Measurements from ENCODE around the gene RHOBTB3. TPM values are rescaled to one million over a fixed set of nuclear protein-coding genes. Genes with fewer than 3 reads are reported as not detected.

RHOBTB3 gene
- total RNA-seq, 4 donors from 2014 or later = 40.1 to 134 (median 86.9) TPM

DNA sequence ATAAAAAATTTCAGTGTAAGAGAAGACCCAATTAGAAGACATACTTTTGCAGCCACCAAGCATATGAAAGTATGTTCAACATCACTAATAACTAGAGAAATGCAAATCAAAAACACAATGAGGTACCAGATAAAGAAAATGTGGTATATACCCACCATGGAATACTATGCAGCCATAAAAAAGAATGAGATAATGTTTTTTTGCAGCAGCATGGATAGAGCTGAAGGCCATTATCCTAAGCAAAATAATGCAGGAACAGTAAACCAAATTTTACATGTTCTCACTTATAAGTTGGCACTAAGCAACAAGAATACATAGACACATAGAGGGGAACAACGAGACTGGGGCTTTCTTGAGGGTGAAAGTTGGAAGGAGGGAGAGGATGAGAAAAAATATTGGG, 41.5 kb upstream of the RHOBTB3 start:
- Histone ChIP-seq H3K36me3 (no peaks in the 10 kb centered on the region), H3K27ac (no peak overlapping the region), H3K27me3 (no peaks in the 10 kb centered on the region), H3K9me3 (no peaks in the 10 kb centered on the region), H3K4me3 (no peak overlapping the region), H3K4me1 (no peaks in the 10 kb centered on the region)
- intact Hi-C loops (cut with DNase I; ENCODE audit: low total_unique reads) (no loop called here), in situ Hi-C loops (cut with MboI; ENCODE audit: low sequenced_read_pairs in 4 of 4) (no loop called here)
- TF ChIP-seq CTCF (IDR thresholded peaks at IDR 0.05 in 4 of 5, conservative IDR thresholded peaks at IDR 0.05 in 1 of 5) = no peak
- no peak for TF ChIP-seq POLR2A (IDR thresholded peaks at IDR 0.05)
- DNase-seq = no peak
- no peak for ATAC-seq

DNA sequence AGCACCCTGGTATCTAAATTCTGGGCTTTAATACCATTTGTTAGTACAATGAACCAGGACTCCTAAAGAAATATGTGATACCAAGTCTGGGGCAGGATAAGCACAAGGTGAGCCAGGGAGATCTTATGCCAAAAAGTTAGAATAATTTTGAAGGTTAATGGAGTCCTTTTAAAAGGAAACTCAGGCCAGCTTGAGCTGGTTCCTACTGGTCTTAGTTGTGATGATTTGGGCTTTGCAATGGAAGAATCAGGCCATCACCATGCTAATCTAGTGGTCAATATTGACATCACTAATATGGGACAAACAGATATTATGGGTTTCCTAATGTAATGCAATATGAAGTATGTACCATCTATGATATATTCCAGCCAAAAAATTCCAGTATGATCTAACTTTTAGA, 40.8 kb upstream of the RHOBTB3 start:
- Histone ChIP-seq H3K4me3 (no peak overlapping the region), H3K27ac (no peak overlapping the region), H3K27me3 (no peaks in the 10 kb centered on the region), H3K4me1 (no peaks in the 10 kb centered on the region), H3K9me3 (no peaks in the 10 kb centered on the region), H3K36me3 (no peaks in the 10 kb centered on the region)
- intact Hi-C loops (cut with DNase I; ENCODE audit: low total_unique reads) = no loop called here
- ATAC-seq (no peak), DNase-seq (no peak)
- in situ Hi-C loops (cut with MboI; ENCODE audit: low sequenced_read_pairs in 4 of 4) = no loop called here
- TF ChIP-seq CTCF (IDR thresholded peaks at IDR 0.05 in 4 of 5, conservative IDR thresholded peaks at IDR 0.05 in 1 of 5) (no peak), POLR2A (IDR thresholded peaks at IDR 0.05) (no peak)

DNA sequence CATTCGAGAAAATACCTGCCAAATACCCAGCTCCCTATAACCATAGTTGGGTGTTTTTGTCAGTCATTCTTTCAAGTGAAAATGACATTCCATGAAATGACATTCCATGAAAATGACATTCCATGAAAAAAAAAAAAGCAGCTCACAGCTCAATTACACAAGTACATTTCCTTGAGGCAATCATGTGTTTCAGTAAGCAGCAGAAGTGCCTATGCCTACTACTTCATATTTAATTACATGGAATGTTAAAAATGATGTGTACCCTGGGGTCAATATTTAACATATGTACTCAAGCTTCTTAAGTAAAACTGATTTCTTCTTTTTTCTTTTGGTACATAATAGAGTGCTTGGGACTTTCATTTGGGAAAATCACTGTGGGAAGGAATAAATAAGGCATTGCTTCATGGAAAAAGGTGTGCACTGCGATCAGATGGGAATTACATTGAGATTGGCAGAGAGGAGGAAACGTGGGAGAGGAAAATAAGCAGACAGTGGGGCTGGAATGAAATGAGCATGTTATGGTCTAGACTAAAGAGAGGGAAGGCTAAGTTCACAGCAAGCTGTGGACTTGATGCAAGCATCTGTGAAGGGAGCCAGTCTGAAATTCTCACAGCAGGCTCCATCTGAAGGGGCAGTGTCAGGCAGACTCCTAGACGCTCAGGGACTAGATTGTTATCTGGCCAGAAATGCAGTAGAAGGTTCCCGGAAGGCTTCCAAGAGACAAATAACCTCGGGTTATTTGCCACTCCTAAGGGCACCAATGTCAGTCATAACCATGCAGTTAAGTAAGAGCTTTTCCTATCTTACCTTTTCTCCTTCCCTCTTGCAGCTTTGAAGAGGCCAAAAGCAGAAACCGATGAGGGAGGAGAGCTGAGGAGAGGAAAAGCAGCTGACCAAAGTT, 33.1 kb upstream of the RHOBTB3 start:
- Histone ChIP-seq H3K27me3 (no peaks in the 10 kb centered on the region), H3K9me3 (no peaks in the 10 kb centered on the region), H3K4me1 (no peaks in the 10 kb centered on the region), H3K27ac (no peak overlapping the region), H3K4me3 (no peak overlapping the region), H3K36me3 (no peaks in the 10 kb centered on the region)
- TF ChIP-seq POLR2A (IDR thresholded peaks at IDR 0.05) (no peak), CTCF (IDR thresholded peaks at IDR 0.05 in 4 of 5, conservative IDR thresholded peaks at IDR 0.05 in 1 of 5) (no peak)
- ATAC-seq = no peak
- intact Hi-C loops (cut with DNase I; ENCODE audit: low total_unique reads) = no loop called here
- in situ Hi-C loops (cut with MboI; ENCODE audit: low sequenced_read_pairs in 4 of 4) = no loop called here
- no peak for DNase-seq

DNA sequence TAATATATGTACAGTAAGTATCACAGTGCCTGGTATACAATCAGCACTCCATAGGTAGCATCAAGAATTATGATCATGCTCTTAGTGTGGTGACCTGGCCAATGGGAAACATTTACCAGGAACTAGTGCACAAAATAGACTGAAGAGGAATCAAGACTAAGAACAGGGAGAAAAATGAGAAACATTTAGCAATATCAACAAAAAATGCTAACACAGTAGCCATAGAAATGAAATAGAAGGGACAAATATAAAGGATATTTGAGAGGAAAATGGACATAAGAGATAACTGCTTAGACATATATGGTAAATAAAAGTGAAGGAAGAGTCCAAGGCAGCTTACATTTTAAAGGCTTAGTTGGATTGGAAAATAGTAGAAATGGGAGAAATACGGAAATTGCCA, 31.8 kb upstream of the RHOBTB3 start:
- intact Hi-C loops (cut with DNase I; ENCODE audit: low total_unique reads) = no loop called here
- ATAC-seq = no peak
- in situ Hi-C loops (cut with MboI; ENCODE audit: low sequenced_read_pairs in 4 of 4) = no loop called here
- no peak for TF ChIP-seq CTCF (IDR thresholded peaks at IDR 0.05 in 4 of 5, conservative IDR thresholded peaks at IDR 0.05 in 1 of 5)
- no peak for TF ChIP-seq POLR2A (IDR thresholded peaks at IDR 0.05)
- no peak overlapping the region for H3K4me3 ChIP-seq
- H3K4me1 ChIP-seq = no peaks in the 10 kb centered on the region
- no peaks in the 10 kb centered on the region for H3K9me3 ChIP-seq
- no peaks in the 10 kb centered on the region for H3K27me3 ChIP-seq
- no peaks in the 10 kb centered on the region for H3K36me3 ChIP-seq
- H3K27ac ChIP-seq = no peak overlapping the region
- DNase-seq = no peak

Measured in gastrocnemius medialis (tissue), 4 donors.